KMS-11 (cell line): ENCODE data around the gene ABCB6.

ENCODE experiments used
- H2AFZ ChIP-seq: fragments of 200-600 bp; sonication (generic); 2 replicates; pipeline ENCODE4 v1.6.1; 2016; ENCODE audit warnings: antibody characterized with exemption, mixed run types, low read depth
- H3K27ac ChIP-seq: fragments of 200-600 bp; sonication (generic); 2 replicates; pipeline ENCODE4 v1.6.1; 2016; ENCODE audit warnings: mild to moderate bottlenecking, mixed run types
- H3K27me3 ChIP-seq: fragments of 200-600 bp; sonication (generic); 2 replicates; pipeline ENCODE4 v1.6.1; 2017; ENCODE audit warnings: mild to moderate bottlenecking, low read depth, mixed run types, moderate library complexity; ENCODE audit not compliant: insufficient read depth
- H3K36me3 ChIP-seq: fragments of 200-600 bp; sonication (generic); 2 replicates; pipeline ENCODE4 v1.6.1; 2017; ENCODE audit warnings: mild to moderate bottlenecking, mixed run types; ENCODE audit not compliant: insufficient read depth
- H3K4me1 ChIP-seq: fragments of 200-600 bp; sonication (generic); 2 replicates; pipeline ENCODE4 v1.6.1; 2016; ENCODE audit warnings: mild to moderate bottlenecking, low read depth, mixed run types; ENCODE audit not compliant: poor library complexity, severe bottlenecking
- H3K4me2 ChIP-seq: fragments of 200-600 bp; sonication (generic); 2 replicates; pipeline ENCODE4 v1.7.0; 2016; ENCODE audit warnings: mild to moderate bottlenecking, mixed run types
- H3K4me3 ChIP-seq: fragments of 200-600 bp; sonication (generic); IDR thresholded peaks from 2 replicates; pipeline ENCODE4 v1.6.1; 2017; ENCODE audit warnings: low read depth, low read length, mixed read lengths; ENCODE audit not compliant: insufficient read depth
- H3K79me2 ChIP-seq: fragments of 200-600 bp; sonication (generic); 2 replicates; pipeline ENCODE4 v1.6.1; 2016; ENCODE audit warnings: low read depth, mixed run types; ENCODE audit not compliant: insufficient read depth
- H3K9ac ChIP-seq: fragments of 200-600 bp; sonication (generic); 2 replicates; pipeline ENCODE4 v1.6.1; 2016; ENCODE audit warnings: mild to moderate bottlenecking, mixed run types
- H4K20me1 ChIP-seq: fragments of 200-600 bp; sonication (generic); 2 replicates; pipeline ENCODE4 v1.6.1; 2016; ENCODE audit warnings: mild to moderate bottlenecking, mixed run types; ENCODE audit not compliant: insufficient read depth
- CTCF ChIP-seq: fragments of 200-600 bp; sonication (generic); conservative IDR thresholded peaks from 2 replicates; pipeline ENCODE4 v1.6.1; 2017; ENCODE audit warnings: low read depth, mild to moderate bottlenecking, antibody characterized with exemption, low read length, moderate library complexity, mixed read lengths

ABCB6 gene

DNA sequence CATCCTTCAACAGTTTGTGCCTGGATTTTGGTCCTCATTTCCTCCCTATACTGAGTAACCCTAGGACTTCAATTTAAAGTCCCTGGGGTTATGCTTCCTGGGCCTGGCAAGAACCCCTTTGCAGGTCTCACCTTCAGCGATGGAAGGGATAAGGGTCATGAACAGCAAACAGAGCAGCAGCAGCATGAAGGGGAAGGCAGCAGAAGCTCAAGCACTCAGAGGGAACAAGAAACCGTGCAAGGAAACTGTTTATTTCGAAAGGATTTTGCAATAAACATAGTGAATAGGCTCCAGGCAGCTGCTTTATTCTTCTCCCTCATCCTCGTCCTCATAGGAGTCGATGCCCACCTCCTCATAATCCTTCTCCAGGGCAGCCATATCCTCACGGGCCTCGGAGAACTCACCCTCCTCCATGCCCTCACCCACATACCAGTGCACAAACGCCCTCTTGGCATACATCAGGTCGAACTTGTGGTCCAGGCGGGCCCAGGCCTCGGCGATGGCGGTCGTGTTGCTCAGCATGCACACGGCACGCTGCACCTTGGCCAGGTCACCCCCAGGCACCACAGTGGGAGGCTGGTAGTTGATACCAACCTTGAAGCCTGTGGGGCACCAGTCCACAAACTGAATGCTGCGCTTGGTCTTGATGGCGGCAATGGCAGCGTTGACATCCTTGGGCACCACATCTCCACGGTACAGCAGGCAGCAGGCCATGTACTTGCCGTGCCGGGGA lies 31.5 kb upstream of the ABCB6 start:
- Histone ChIP-seq H3K36me3 (no peaks in the 10 kb centered on the region), H3K4me2 (peak overlapping the region; percentile 21; the same call in 1 of the 2 replicates), H4K20me1 (no peaks in the 10 kb centered on the region), H2AFZ (no peak overlapping the region), H3K79me2 (peaks cover 6% of the 10 kb centered on the region; the same call in 1 of the 2 replicates), H3K4me3 (no peak overlapping the region), H3K27me3 (peaks cover 10% of the 10 kb centered on the region; the same call in 1 of the 2 replicates), H3K9ac (no peak overlapping the region), H3K27ac (peak overlapping the region; percentile 19; the same call in 1 of the 2 replicates), H3K4me1 (peaks cover 30% of the 10 kb centered on the region)
- TF ChIP-seq CTCF, result no peak

- H3K79me2 ChIP-seq, result peaks cover 6% of the 10 kb centered on the region; the same call in 1 of the 2 replicates
- H3K27ac ChIP-seq, result peak overlapping the region; percentile 19; the same call in 1 of the 2 replicates
- H4K20me1 ChIP-seq, result no peaks in the 10 kb centered on the region
- TF ChIP-seq CTCF, result no peak
- peak overlapping the region; percentile 21; the same call in 1 of the 2 replicates for H3K4me2 ChIP-seq
- 0 out of 2 replicates have a peak, but pooled peaks cover 2% of the 10 kb centered on the region for H3K27me3 ChIP-seq
- H3K36me3 ChIP-seq, result no peaks in the 10 kb centered on the region
- no peak overlapping the region for H2AFZ ChIP-seq
- peaks cover 26% of the 10 kb centered on the region for H3K4me1 ChIP-seq
- no peak overlapping the region for H3K4me3 ChIP-seq
- H3K9ac ChIP-seq, result no peak overlapping the region
Measured at GRCh38 chr2:219249203-219249980, 30.6 kb upstream of the ABCB6 start.

DNA sequence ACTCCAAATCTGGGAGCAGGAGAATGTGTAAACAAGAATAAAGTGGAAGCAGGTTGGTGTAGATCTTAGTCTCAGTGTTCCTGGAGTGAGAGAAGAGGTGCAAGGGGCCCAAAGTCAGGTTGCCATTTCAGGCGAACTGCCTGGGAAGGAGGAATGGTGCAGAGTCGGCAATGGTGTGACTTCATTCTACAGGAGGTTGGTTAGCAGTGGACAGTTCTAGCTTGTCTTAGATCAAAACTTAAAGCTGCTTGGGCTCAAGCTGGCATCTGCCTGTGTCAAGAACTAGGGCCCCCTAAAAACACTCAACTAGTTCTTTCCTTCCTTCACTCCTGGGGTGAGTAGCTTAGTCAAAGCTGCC lies 30.1 kb upstream of the ABCB6 start:
- peaks cover 29% of the 10 kb centered on the region for H3K4me1 ChIP-seq

More for the DNA sequence above, 30.1 kb upstream of the ABCB6 start:
- Histone ChIP-seq H3K4me3 (no peak overlapping the region), H3K9ac (no peak overlapping the region), H3K79me2 (peaks cover 6% of the 10 kb centered on the region; the same call in 1 of the 2 replicates), H4K20me1 (no peaks in the 10 kb centered on the region), H2AFZ (no peak overlapping the region), H3K4me2 (peak overlapping the region; percentile 21; the same call in 1 of the 2 replicates), H3K36me3 (no peaks in the 10 kb centered on the region), H3K27ac (peak overlapping the region; percentile 19; the same call in 1 of the 2 replicates), H3K27me3 (no peaks in the 10 kb centered on the region)
- TF ChIP-seq CTCF, result no peak
